Fibroblast of the aortic adventitia (primary cell): ENCODE measurements around the gene MLX. TPM values are rescaled to one million over a fixed set of nuclear protein-coding genes. Genes with fewer than 3 reads are reported as not detected.

Experiments
- DNase-seq: peaks from one replicate; pipeline ENCODE4 v3.0.0-alpha.2; 2010; ENCODE audit warnings: low read depth
- H3K4me3 ChIP-seq: 2 replicates; pipeline ENCODE4 v1.5.1; 2011; ENCODE audit warnings: low read depth, mild to moderate bottlenecking, control low read depth, low read length, moderate library complexity
- total RNA-seq: library from RNA; depleted of rRNA; stranded (reverse); fragments of >200 nt; gene quantifications from 2 replicates; pipeline ENCODE4 v1.2.3, GENCODE V29; 2012; ENCODE audit warnings: low replicate concordance
- TF ChIP-seq, protein P1 (sequence below): IDR thresholded peaks from 2 replicates; pipeline ENCODE4 v1.5.1; 2011; ENCODE audit warnings: mild to moderate bottlenecking, low read length, control low read depth, inconsistent platforms; ENCODE audit not compliant: insufficient read depth

MLX gene, protein sequence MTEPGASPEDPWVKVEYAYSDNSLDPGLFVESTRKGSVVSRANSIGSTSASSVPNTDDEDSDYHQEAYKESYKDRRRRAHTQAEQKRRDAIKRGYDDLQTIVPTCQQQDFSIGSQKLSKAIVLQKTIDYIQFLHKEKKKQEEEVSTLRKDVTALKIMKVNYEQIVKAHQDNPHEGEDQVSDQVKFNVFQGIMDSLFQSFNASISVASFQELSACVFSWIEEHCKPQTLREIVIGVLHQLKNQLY
- 10.5 and 41.8 TPM in 2 replicates for total RNA-seq

GRCh38 chr17:42566883-42567573 lies at the start of gene MLX:
TSS of gene MLX (plus strand) at chr17:42567100. CDS start at chr17:42567125, 25 bp downstream.
- peak; percentile 87 for DNase-seq

GRCh38 chr17:42517516-42517915 lies 49.4 kb upstream of the MLX start:
- DNase-seq, result peak; percentile 96
- H3K4me3 ChIP-seq, result no peak overlapping the region
- TF ChIP-seq, protein P1, sequence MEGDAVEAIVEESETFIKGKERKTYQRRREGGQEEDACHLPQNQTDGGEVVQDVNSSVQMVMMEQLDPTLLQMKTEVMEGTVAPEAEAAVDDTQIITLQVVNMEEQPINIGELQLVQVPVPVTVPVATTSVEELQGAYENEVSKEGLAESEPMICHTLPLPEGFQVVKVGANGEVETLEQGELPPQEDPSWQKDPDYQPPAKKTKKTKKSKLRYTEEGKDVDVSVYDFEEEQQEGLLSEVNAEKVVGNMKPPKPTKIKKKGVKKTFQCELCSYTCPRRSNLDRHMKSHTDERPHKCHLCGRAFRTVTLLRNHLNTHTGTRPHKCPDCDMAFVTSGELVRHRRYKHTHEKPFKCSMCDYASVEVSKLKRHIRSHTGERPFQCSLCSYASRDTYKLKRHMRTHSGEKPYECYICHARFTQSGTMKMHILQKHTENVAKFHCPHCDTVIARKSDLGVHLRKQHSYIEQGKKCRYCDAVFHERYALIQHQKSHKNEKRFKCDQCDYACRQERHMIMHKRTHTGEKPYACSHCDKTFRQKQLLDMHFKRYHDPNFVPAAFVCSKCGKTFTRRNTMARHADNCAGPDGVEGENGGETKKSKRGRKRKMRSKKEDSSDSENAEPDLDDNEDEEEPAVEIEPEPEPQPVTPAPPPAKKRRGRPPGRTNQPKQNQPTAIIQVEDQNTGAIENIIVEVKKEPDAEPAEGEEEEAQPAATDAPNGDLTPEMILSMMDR, result peak; percentile 91

More at GRCh38 chr17:42566883-42567573, at the start of gene MLX:
- peak within 1 kb of the TSS; percentile 93 for H3K4me3 ChIP-seq
- TF ChIP-seq, protein P1, result no peak

DNA sequence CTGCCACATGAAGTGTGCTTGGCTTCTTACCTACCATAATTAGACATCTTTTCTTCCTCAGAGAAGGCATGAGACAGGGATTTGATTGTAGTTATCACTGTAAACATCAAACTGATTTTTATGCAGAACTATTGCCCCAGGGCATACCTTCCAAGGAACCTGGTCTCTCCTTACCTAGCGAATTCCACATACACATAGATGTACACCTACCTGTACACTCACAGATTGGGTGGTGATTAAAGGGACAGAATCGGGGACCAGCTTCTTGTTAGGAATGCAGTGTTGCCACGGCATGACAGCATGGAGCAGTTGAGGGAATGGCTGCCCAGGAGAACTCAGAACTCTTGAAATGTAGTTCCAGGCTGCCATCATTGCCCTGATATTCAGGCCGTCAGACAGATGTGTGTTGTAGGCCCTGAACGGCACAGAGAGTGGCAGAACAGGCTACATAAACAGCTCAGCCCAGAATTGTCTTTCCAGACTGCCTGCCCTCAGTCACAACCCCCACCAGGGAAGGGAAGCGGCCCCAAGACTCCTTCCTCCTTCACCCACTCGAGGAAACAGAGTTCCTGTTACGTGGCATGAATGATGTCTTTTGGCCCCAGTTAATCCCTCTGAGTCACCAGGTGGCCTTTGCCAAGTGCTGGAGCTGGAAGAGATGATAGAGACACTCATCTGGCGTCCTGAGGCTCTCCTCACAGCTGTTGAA lies 48.7 kb upstream of the MLX start:
- peak overlapping the region; percentile 4 for H3K4me3 ChIP-seq
- TF ChIP-seq, protein P1, result no peak
- DNase-seq, result peak; percentile 99

GRCh38 chr17:42518755-42519545 lies 48.0 kb upstream of the MLX start:
- TF ChIP-seq, protein P1, result no peak
- peak; percentile 86 for DNase-seq
- H3K4me3 ChIP-seq, result no peak overlapping the region

DNA sequence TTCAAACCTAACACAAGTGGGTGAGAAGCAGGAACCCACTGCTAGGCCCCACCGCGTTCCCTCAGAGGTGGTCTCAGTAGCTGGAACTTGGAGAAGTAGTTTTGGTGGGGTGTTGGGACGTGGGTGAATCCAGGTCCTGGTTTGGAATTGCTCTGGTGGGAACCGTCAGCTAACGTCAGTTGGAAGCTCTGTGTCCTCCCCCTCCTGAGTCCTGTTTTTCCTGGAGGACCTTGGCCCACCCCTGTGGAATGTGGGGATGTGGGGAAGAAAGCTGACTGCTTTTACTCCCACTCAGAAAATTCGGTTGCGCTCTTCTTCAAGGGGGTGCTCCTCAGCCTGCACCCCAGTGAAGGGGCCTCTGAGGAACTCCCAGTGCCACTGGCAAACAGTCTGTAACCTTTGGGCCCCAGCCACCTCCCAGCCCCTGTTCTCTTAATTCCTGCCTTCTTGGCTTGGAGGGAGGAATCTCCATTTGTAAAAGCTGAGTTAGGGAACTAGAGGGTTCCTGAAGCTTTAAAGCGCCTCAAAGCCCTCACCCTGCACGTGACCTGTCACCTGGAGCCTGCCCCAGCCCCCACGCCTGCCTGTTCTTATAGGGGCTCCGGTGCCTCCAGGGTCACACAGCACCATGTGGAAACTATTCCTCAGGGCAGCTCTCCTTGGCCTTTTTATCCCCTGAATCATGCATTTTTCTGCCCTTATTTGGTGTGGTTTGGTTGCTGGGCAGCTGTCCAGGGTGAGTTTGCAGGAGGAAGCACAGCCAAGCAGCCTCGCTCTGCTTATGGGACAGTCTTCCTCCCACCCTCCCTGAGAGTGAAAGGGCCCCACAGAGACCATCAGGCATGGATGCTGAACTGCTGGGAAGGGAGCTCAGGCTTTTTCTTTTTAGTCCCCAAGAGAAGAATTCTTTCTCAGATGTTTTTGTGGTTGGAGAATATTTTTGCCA lies 47.1 kb upstream of the MLX start:
- H3K4me3 ChIP-seq, result no peak overlapping the region
- DNase-seq, result peak; percentile 99
- TF ChIP-seq, protein P1, result peak; percentile 27

- TF ChIP-seq, protein P1, result peak; percentile 6
- H3K4me3 ChIP-seq, result peak overlapping the region; percentile 13
- no peak for DNase-seq
Measured at GRCh38 chr17:42520540-42520951, 46.4 kb upstream of the MLX start.
